ENCODE results near the gene UBB. TPM values are rescaled to one million over a fixed set of nuclear protein-coding genes. Genes with fewer than 3 reads are reported as not detected.
A peak's percentile ranks its signal among the peaks of the same experiment; 100 is the strongest.
"Not testable (repeated sequence)": the region's sequence is repeated elsewhere in the genome, so short reads cannot be mapped to it uniquely, and the experiment has no call there.

UBB gene
- total RNA-seq, 1 experiment from 2014 or later, result 2,044 TPM

DNA sequence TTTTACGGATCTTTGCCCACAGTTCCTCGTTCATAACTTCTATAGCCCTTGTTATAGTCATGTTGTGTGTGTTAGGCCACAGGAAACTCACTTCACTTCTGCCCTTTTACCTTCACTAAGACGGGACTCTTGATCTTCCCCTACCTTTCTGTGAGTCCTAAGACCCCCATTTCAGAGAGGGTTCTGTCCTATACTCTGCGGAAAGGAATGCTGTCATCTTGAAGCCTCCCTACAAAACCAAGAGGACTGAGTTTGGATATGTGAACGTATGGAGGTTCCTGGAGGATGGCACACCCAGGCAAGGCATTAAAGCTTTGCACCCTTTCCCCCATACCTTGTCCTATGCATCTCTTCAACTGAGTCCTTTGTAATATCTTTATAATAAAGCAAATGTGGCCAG, 3.7 kb downstream of the UBB start:
- Histone ChIP-seq H3K9me2 (ENCODE audit: insufficient read depth) (no peaks in the 10 kb centered on the region), H3F3A (ENCODE audit: insufficient read depth, low read depth) (peaks cover 19% of the 10 kb centered on the region; the same call in 1 of the 2 replicates), H3K27me3 (ENCODE audit: insufficient read depth, low read depth) (no peaks in the 10 kb centered on the region), H2AFZ (no peak overlapping the region), H3K4me3 (no peak overlapping the region), H3K4me2 (no peak overlapping the region), H3K9me3 (ENCODE audit: insufficient read depth, low read depth) (no peaks in the 10 kb centered on the region), H3K36me3 (ENCODE audit: low read depth) (peaks cover 7% of the 10 kb centered on the region; the same call in 1 of the 2 replicates), H3K79me2 (ENCODE audit: low read depth) (peaks cover 36% of the 10 kb centered on the region), H3K4me1 (replicated peaks; ENCODE audit: insufficient read depth) (peaks cover 11% of the 10 kb centered on the region), H4K20me1 (ENCODE audit: insufficient read depth) (peaks cover 13% of the 10 kb centered on the region; the same call in 1 of the 2 replicates), H3K27ac (no peak overlapping the region)
- BruUV-seq (replicated peaks), result no TSS peak
- ChIA-PET CTCF (interaction anchor here (1.3 kb wide), 1 partner anchor 21 kb away, joined by 4 read pairs; no protein-coding TSS in a partner anchor), POLR2A (ENCODE audit: unreplicated experiment) (interaction anchor here (0.6 to 0.8 kb wide), 4 partner anchors 54 to 1110 kb away, joined by 5 to 17 read pairs (median 6); no protein-coding TSS in a partner anchor)
- intact Hi-C loops (cut with micrococcal nuclease; ENCODE audit: unreplicated experiment), result no loop called here
- TF ChIP-seq EZH2 (IDR thresholded peaks at IDR 0.05; ENCODE audit: low read depth), result no peak
- TF ChIP-seq, protein P1, sequence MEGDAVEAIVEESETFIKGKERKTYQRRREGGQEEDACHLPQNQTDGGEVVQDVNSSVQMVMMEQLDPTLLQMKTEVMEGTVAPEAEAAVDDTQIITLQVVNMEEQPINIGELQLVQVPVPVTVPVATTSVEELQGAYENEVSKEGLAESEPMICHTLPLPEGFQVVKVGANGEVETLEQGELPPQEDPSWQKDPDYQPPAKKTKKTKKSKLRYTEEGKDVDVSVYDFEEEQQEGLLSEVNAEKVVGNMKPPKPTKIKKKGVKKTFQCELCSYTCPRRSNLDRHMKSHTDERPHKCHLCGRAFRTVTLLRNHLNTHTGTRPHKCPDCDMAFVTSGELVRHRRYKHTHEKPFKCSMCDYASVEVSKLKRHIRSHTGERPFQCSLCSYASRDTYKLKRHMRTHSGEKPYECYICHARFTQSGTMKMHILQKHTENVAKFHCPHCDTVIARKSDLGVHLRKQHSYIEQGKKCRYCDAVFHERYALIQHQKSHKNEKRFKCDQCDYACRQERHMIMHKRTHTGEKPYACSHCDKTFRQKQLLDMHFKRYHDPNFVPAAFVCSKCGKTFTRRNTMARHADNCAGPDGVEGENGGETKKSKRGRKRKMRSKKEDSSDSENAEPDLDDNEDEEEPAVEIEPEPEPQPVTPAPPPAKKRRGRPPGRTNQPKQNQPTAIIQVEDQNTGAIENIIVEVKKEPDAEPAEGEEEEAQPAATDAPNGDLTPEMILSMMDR (conservative IDR thresholded peaks at IDR 0.05), result no peak
- no peak for DNase-seq

DNA sequence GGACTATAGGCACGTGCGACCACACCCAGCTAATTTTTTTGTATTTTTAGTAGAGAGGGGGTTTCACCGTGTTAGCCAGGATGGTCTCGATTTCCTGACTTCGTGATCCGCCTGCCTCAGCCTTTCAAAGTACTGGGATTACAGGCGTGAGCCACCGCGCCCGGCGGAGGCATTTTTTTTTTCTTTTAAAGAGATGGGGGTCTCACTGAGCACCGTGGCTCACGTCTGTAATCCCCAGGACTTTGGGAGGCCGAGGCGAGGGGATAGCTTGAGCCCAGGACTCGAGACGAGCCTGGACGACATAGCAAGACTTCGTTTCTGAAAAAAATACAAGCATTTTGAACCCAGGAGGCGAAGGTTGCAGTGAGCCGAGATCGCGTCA, 5.2 kb downstream of the UBB start:
- Histone ChIP-seq H3K79me2 (ENCODE audit: low read depth) (peaks cover 33% of the 10 kb centered on the region), H3K27ac (peak overlapping the region; percentile 49), H3F3A (ENCODE audit: insufficient read depth, low read depth) (peaks cover 19% of the 10 kb centered on the region; the same call in 1 of the 2 replicates), H2AFZ (peak overlapping the region; percentile 75; the same call in 1 of the 2 replicates), H3K4me2 (peak overlapping the region; percentile 63), H3K4me3 (peak overlapping the region; percentile 63; the same call in 1 of the 2 replicates), H3K4me1 (replicated peaks; ENCODE audit: insufficient read depth) (peaks cover 10% of the 10 kb centered on the region; the same call in 1 of the 2 replicates), H4K20me1 (ENCODE audit: insufficient read depth) (peaks cover 13% of the 10 kb centered on the region; the same call in 1 of the 2 replicates)
- H3K9me3 ChIP-seq (ENCODE audit: insufficient read depth, low read depth); H3K27me3 ChIP-seq (ENCODE audit: insufficient read depth, low read depth); H3K9me2 ChIP-seq (ENCODE audit: insufficient read depth); H3K36me3 ChIP-seq (ENCODE audit: low read depth); BruUV-seq (replicated peaks); DNase-seq: not testable (repeated sequence)
- POLR2A ChIA-PET (ENCODE audit: unreplicated experiment), result interaction anchor here (0.7 kb wide), 1 partner anchor 53 kb away, joined by 12 read pairs; no protein-coding TSS in a partner anchor
- CTCF ChIA-PET, result interaction anchor here (0.7 kb wide), 2 partner anchors 48 to 103 kb away, joined by 3 to 5 read pairs; no protein-coding TSS in a partner anchor
- intact Hi-C loops (cut with micrococcal nuclease; ENCODE audit: unreplicated experiment), result loop anchor here (1.0 to 2.0 kb wide), 4 partner anchors 33 to 150 kb away; no protein-coding TSS in a partner anchor

DNA sequence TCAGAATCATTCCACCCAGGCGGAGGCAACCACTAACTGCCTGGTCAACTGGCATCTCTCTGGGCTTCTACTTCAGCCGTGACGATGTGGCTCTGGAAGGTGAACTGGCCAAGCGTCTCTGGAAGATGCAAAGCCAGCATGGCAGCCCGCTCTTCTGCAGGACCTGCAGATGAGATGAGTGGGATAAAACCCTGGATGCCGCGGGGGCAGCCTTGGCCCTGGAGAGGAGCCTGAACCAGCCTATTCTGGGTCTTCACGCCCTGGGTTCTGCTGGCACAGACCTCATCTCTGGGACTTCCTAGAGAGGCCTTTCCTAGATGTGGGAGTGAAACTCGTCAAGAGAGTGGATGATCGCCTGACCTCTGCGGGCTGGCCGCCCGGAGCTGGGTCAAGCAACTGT, 10.6 kb downstream of the UBB start:
- Histone ChIP-seq H3F3A (ENCODE audit: insufficient read depth, low read depth) (no peaks in the 10 kb centered on the region), H3K4me2 (no peak overlapping the region), H2AFZ (no peak overlapping the region), H3K27ac (no peak overlapping the region), H3K79me2 (ENCODE audit: low read depth) (peaks cover 6% of the 10 kb centered on the region; the same call in 1 of the 2 replicates), H3K4me1 (replicated peaks; ENCODE audit: insufficient read depth) (no peaks in the 10 kb centered on the region), H3K9me3 (ENCODE audit: insufficient read depth, low read depth) (no peaks in the 10 kb centered on the region), H4K20me1 (ENCODE audit: insufficient read depth) (no peaks in the 10 kb centered on the region), H3K27me3 (ENCODE audit: insufficient read depth, low read depth) (no peaks in the 10 kb centered on the region), H3K36me3 (ENCODE audit: low read depth) (no peaks in the 10 kb centered on the region), H3K9me2 (ENCODE audit: insufficient read depth) (no peaks in the 10 kb centered on the region), H3K4me3 (no peak overlapping the region)
- ChIA-PET CTCF (no interaction called here), POLR2A (ENCODE audit: unreplicated experiment) (no interaction called here)
- no peak for DNase-seq
- BruUV-seq (replicated peaks), result no TSS peak
- intact Hi-C loops (cut with micrococcal nuclease; ENCODE audit: unreplicated experiment), result no loop called here
- TF ChIP-seq, protein P1 (conservative IDR thresholded peaks at IDR 0.05), result no peak
- TF ChIP-seq EZH2 (IDR thresholded peaks at IDR 0.05; ENCODE audit: low read depth), result no peak

DNA sequence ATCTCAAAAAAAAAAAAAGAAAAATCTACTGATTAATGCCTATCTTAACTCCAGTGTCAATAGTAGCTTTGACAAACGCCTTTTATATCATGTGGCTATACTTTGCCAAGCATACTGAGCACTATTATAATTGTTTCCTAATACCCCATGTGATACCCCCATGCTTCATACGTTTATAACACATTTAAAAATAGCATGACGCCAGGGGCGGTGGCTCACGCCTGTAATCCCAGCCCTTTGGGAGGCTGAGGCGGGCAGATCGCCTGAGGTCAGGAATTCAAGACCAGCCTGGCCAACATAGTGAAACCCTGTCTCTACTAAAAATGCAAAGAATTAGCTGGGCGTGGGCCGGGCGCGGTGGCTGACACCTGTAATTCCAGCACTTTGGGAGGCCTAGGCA, 11.6 kb downstream of the UBB start:
- H3K36me3 ChIP-seq (ENCODE audit: low read depth); H3K4me3 ChIP-seq; BruUV-seq (replicated peaks); CTCF ChIA-PET; H3K27me3 ChIP-seq (ENCODE audit: insufficient read depth, low read depth); intact Hi-C loops (cut with micrococcal nuclease; ENCODE audit: unreplicated experiment); H3K79me2 ChIP-seq (ENCODE audit: low read depth); H3F3A ChIP-seq (ENCODE audit: insufficient read depth, low read depth); H3K9me3 ChIP-seq (ENCODE audit: insufficient read depth, low read depth); H2AFZ ChIP-seq; H3K4me2 ChIP-seq; POLR2A ChIA-PET (ENCODE audit: unreplicated experiment); H3K27ac ChIP-seq; H3K9me2 ChIP-seq (ENCODE audit: insufficient read depth); H3K4me1 ChIP-seq (replicated peaks; ENCODE audit: insufficient read depth); H4K20me1 ChIP-seq (ENCODE audit: insufficient read depth); DNase-seq: not testable (repeated sequence)

DNA sequence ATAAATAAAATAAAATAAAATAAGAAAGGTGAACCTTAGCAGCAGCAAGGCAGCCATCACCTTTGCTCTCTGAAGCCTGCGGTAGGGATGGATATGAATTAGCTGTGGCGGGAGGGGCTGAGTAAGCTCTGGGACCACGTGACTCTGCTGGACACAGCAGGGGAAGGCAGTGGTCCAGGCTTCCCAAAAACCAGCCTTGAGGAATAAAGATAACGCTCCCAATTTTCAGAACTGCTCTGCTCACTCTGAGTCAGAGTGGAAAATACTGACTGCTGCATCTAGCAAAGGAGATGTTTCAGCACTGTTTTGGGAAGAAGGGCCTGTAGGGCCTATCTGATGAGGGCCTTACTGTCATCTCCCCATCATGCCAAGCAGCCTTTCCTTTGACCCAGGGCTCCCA, 15.0 kb downstream of the UBB start:
- H3K9me3 ChIP-seq (ENCODE audit: insufficient read depth, low read depth); H3K4me2 ChIP-seq; H3K36me3 ChIP-seq (ENCODE audit: low read depth); H2AFZ ChIP-seq; H3K79me2 ChIP-seq (ENCODE audit: low read depth); H3F3A ChIP-seq (ENCODE audit: insufficient read depth, low read depth); POLR2A ChIA-PET (ENCODE audit: unreplicated experiment); CTCF ChIA-PET; H3K27ac ChIP-seq; DNase-seq; H3K4me3 ChIP-seq; H3K9me2 ChIP-seq (ENCODE audit: insufficient read depth); BruUV-seq (replicated peaks); H4K20me1 ChIP-seq (ENCODE audit: insufficient read depth); H3K27me3 ChIP-seq (ENCODE audit: insufficient read depth, low read depth); intact Hi-C loops (cut with micrococcal nuclease; ENCODE audit: unreplicated experiment); H3K4me1 ChIP-seq (replicated peaks; ENCODE audit: insufficient read depth): not testable (repeated sequence)

DNA sequence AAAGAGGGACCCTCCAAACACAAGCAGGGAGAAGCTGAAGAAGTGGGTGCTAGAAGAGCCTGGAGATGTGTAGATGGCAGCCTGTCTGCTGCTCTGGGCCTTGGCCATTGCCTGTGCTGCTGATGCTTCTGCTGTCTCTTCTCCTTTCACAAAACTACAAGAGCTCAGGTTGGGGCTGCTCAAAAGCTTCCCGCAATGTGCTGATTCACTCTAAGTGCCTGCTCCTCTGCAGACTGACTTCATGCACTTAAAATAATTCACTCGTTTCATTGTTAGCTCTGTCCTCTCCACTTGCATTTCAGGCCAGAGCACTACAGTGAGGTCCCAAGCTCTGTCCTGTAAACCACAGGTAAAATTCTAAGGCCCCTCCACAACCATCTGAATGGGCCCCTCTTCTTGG, 15.8 kb downstream of the UBB start:
- H3K4me1 ChIP-seq (replicated peaks; ENCODE audit: insufficient read depth); H3K4me2 ChIP-seq; H3F3A ChIP-seq (ENCODE audit: insufficient read depth, low read depth); H3K36me3 ChIP-seq (ENCODE audit: low read depth); intact Hi-C loops (cut with micrococcal nuclease; ENCODE audit: unreplicated experiment); H3K9me3 ChIP-seq (ENCODE audit: insufficient read depth, low read depth); H3K27me3 ChIP-seq (ENCODE audit: insufficient read depth, low read depth); H4K20me1 ChIP-seq (ENCODE audit: insufficient read depth); BruUV-seq (replicated peaks); DNase-seq; H3K9me2 ChIP-seq (ENCODE audit: insufficient read depth); H2AFZ ChIP-seq; H3K27ac ChIP-seq; H3K79me2 ChIP-seq (ENCODE audit: low read depth); POLR2A ChIA-PET (ENCODE audit: unreplicated experiment); H3K4me3 ChIP-seq: not testable (repeated sequence)
- CTCF ChIA-PET, result interaction anchor here (0.5 to 0.7 kb wide), 2 partner anchors 11 to 22 kb away, joined by 4 to 13 read pairs; no protein-coding TSS in a partner anchor
